ENCODE results near the gene RABGAP1L.
"Not testable (repeated sequence)": the region's sequence is repeated elsewhere in the genome, so short reads cannot be mapped to it uniquely, and the experiment has no call there.

RABGAP1L gene

GRCh38 chr1:174892016-174892415 is 732.7 kb downstream of the RABGAP1L start:
- Histone ChIP-seq H3K36me3 (ENCODE audit: control insufficient read depth, insufficient read depth, low read length) (no peaks in the 10 kb centered on the region), H3K9me3 (ENCODE audit: control insufficient read depth, low read length) (no peaks in the 10 kb centered on the region), H3K4me3 (ENCODE audit: insufficient read depth, low read depth, low read length, poor library complexity, severe bottlenecking) (no peak overlapping the region), H3K27ac (ENCODE audit: insufficient read depth, low read length, poor library complexity, severe bottlenecking) (no peak overlapping the region), H3K27me3 (replicated peaks; ENCODE audit: control insufficient read depth, insufficient read depth, low read length, poor library complexity, severe bottlenecking) (no peaks in the 10 kb centered on the region), H3K4me1 (ENCODE audit: control insufficient read depth, insufficient read depth, low read length, poor library complexity, severe bottlenecking) (no peaks in the 10 kb centered on the region)
- DNase-seq: no peak

DNA sequence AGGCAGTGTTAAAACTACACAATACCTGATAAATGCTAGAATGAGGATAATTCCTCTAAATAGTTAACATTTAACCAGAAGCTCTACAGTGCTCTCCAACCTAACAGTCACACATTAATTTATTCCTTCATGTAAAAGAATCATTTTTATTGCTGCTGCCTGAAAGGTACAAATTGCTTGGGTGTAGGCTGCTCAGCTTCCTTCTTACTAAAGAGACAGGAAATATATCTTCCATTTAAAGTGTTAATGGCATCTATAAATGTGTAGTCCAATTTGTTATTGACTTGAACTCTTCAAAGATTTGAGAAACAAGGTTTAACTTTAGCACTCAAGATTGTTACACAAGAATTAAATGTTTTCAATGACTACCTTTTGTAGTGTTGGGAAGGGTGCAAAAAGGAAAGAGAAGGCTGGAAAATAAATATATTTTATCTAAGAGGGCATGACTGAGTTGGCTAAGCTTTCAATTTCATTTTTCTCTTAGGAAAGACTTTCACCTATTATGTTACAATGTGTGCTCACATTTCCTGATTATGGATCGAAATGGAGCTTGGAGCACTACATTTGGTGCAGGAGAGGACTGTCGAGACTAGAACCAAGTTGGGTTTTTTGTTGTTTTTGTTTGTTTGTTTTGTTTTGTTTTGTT is 734.9 kb downstream of the RABGAP1L start:
- Histone ChIP-seq H3K4me1 (ENCODE audit: control insufficient read depth, insufficient read depth, low read length, poor library complexity, severe bottlenecking) (no peaks in the 10 kb centered on the region), H3K36me3 (ENCODE audit: control insufficient read depth, insufficient read depth, low read length) (no peaks in the 10 kb centered on the region), H3K27ac (ENCODE audit: insufficient read depth, low read length, poor library complexity, severe bottlenecking) (no peak overlapping the region), H3K27me3 (replicated peaks; ENCODE audit: control insufficient read depth, insufficient read depth, low read length, poor library complexity, severe bottlenecking) (no peaks in the 10 kb centered on the region), H3K4me3 (ENCODE audit: insufficient read depth, low read depth, low read length, poor library complexity, severe bottlenecking) (no peak overlapping the region), H3K9me3 (ENCODE audit: control insufficient read depth, low read length) (no peaks in the 10 kb centered on the region)
- DNase-seq: no peak

GRCh38 chr1:174895610-174896009 is 736.3 kb downstream of the RABGAP1L start:
- H3K36me3 ChIP-seq (ENCODE audit: control insufficient read depth, insufficient read depth, low read length): not testable (repeated sequence)

DNA sequence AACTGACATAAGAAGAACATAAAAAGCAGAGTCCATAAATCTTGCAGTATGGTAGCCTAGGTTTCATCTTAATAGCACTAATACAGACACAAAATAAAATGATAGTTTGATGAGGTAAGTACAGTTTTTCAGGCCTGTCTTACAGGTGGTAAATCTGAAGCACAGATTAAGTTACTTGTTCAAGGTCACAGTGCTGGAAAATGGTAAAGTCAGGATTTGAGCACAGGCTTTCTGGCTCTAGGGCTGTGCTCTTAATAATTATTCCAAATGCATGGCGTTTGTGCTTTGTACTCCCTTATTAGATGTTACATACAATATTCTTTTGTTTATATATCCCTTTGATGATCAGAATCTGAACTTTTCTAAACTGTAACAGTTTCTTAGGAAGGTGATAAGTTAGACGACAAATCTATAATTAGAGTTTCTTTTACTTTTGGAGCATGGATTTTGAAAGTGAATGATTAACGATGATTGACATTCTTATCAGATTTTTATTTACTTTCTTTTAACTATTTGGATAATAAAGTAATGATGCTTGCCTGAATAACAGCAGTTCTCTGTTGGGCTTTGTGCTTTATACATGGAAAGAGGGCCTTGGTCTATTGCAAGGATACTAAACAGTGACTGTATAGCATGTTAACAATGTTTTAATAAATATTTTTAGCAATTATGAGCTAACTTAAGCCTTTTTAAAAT is 738.9 kb downstream of the RABGAP1L start:
- Histone ChIP-seq H3K36me3 (ENCODE audit: control insufficient read depth, insufficient read depth, low read length) (no peaks in the 10 kb centered on the region), H3K27ac (ENCODE audit: insufficient read depth, low read length, poor library complexity, severe bottlenecking) (no peak overlapping the region), H3K9me3 (ENCODE audit: control insufficient read depth, low read length) (no peaks in the 10 kb centered on the region), H3K4me3 (ENCODE audit: insufficient read depth, low read depth, low read length, poor library complexity, severe bottlenecking) (no peak overlapping the region), H3K27me3 (replicated peaks; ENCODE audit: control insufficient read depth, insufficient read depth, low read length, poor library complexity, severe bottlenecking) (no peaks in the 10 kb centered on the region), H3K4me1 (ENCODE audit: control insufficient read depth, insufficient read depth, low read length, poor library complexity, severe bottlenecking) (no peaks in the 10 kb centered on the region)
- no peak for DNase-seq

More at GRCh38 chr1:174895610-174896009, 736.3 kb downstream of the RABGAP1L start:
- H3K4me1 ChIP-seq (ENCODE audit: control insufficient read depth, insufficient read depth, low read length, poor library complexity, severe bottlenecking); DNase-seq; H3K4me3 ChIP-seq (ENCODE audit: insufficient read depth, low read depth, low read length, poor library complexity, severe bottlenecking); H3K27ac ChIP-seq (ENCODE audit: insufficient read depth, low read length, poor library complexity, severe bottlenecking); H3K27me3 ChIP-seq (replicated peaks; ENCODE audit: control insufficient read depth, insufficient read depth, low read length, poor library complexity, severe bottlenecking); H3K9me3 ChIP-seq (ENCODE audit: control insufficient read depth, low read length): not testable (repeated sequence)

DNA sequence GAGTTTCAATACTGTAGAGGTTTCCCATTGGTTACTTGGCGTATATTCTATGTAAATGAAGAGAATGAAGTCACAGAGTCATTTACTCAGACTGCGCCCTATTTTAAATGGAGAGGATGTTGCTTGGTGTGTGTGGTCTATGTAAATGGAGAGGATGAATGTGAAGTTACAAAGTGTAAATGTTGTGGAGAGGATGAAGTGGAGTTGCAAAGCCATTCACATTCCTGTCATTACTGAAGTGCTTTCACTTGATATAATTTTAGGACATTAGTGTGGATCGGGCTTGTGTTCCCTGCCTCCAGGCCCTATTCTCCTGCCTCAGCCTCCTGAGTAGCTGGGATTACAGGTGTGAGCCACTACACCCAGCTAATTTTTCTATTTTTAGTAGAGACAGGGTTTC is 741.0 kb downstream of the RABGAP1L start:
- DNase-seq: no peak
- H3K4me3 ChIP-seq (ENCODE audit: insufficient read depth, low read depth, low read length, poor library complexity, severe bottlenecking): no peak overlapping the region
- no peaks in the 10 kb centered on the region for H3K9me3 ChIP-seq (ENCODE audit: control insufficient read depth, low read length)
- no peaks in the 10 kb centered on the region for H3K36me3 ChIP-seq (ENCODE audit: control insufficient read depth, insufficient read depth, low read length)
- H3K27me3 ChIP-seq (replicated peaks; ENCODE audit: control insufficient read depth, insufficient read depth, low read length, poor library complexity, severe bottlenecking): no peaks in the 10 kb centered on the region
- no peaks in the 10 kb centered on the region for H3K4me1 ChIP-seq (ENCODE audit: control insufficient read depth, insufficient read depth, low read length, poor library complexity, severe bottlenecking)
- no peak overlapping the region for H3K27ac ChIP-seq (ENCODE audit: insufficient read depth, low read length, poor library complexity, severe bottlenecking)

DNA sequence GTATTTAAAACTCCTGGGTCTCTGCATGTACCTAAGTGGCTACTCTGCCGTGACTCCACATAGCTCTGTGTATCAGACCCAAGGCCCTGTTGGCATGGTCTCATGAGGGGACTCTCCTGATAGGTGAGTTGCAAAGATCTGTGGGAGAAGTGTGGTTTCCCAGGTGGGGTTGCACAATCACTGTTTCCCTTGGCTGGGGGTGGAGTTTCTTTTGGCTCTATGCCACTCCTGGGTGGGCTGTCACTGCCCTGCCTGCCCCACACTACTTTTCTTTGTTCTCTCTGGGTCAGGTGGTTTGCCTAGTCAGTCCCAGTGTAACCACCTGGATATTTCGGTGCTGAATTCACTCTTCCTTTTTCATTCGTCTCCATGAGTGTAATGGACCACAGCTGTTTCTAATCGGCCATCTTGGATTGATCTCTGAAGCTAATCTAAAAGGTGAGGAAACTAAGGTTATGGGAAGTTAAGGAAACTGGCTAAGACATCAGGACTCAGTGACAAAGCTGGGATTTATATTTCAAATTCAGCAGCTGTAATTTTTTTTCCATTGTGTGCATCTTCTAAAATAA is 743.3 kb downstream of the RABGAP1L start:
- no peaks in the 10 kb centered on the region for H3K4me1 ChIP-seq (ENCODE audit: control insufficient read depth, insufficient read depth, low read length, poor library complexity, severe bottlenecking)
- no peaks in the 10 kb centered on the region for H3K36me3 ChIP-seq (ENCODE audit: control insufficient read depth, insufficient read depth, low read length)
- H3K27me3 ChIP-seq (replicated peaks; ENCODE audit: control insufficient read depth, insufficient read depth, low read length, poor library complexity, severe bottlenecking): no peaks in the 10 kb centered on the region
- H3K4me3 ChIP-seq (ENCODE audit: insufficient read depth, low read depth, low read length, poor library complexity, severe bottlenecking): no peak overlapping the region
- H3K27ac ChIP-seq (ENCODE audit: insufficient read depth, low read length, poor library complexity, severe bottlenecking): no peak overlapping the region
- H3K9me3 ChIP-seq (ENCODE audit: control insufficient read depth, low read length): no peaks in the 10 kb centered on the region
- no peak for DNase-seq

DNA sequence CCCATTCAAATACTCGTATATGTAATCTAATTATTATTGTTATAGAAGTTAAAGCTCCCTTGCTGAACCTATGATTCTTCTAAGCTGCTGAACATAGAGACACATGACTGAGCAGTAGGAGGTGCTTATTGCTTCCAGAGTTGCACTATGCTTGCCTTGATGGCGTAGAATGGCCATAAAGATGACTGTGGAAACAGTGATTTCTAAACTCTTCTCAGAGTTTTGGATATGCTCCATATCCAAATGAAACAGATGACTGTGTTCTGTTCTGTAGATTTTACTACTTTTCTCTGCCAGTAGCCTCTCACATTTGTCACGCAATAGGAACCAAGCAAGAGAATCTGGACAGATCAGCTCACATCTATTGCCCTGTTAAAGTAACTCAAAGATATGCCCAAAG is 752.3 kb downstream of the RABGAP1L start:
- H3K9me3 ChIP-seq (ENCODE audit: control insufficient read depth, low read length): no peaks in the 10 kb centered on the region
- no peak overlapping the region for H3K27ac ChIP-seq (ENCODE audit: insufficient read depth, low read length, poor library complexity, severe bottlenecking)
- no peaks in the 10 kb centered on the region for H3K4me1 ChIP-seq (ENCODE audit: control insufficient read depth, insufficient read depth, low read length, poor library complexity, severe bottlenecking)
- no peak overlapping the region for H3K4me3 ChIP-seq (ENCODE audit: insufficient read depth, low read depth, low read length, poor library complexity, severe bottlenecking)
- H3K36me3 ChIP-seq (ENCODE audit: control insufficient read depth, insufficient read depth, low read length): no peaks in the 10 kb centered on the region
- no peaks in the 10 kb centered on the region for H3K27me3 ChIP-seq (replicated peaks; ENCODE audit: control insufficient read depth, insufficient read depth, low read length, poor library complexity, severe bottlenecking)
- DNase-seq: no peak

DNA sequence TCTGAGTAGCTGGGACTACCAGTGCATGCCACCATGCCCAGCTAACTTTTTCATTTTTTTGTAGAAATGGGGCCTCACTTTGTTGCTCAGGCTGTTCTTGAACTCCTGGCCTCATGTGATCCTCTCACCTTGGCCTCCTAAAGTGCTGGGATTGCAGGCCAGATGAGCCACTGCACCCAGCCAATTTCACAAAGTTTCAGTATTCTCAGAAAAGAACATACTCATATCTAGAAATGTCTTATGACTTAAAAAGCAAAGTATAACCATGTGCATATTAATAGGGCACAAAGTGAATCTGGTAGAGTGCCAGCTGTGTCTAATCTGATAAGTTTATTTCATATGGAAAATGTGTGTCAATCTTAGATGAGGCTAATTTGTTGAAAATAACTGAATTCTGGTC is 752.9 kb downstream of the RABGAP1L start:
- Histone ChIP-seq H3K27ac (ENCODE audit: insufficient read depth, low read length, poor library complexity, severe bottlenecking) (no peak overlapping the region), H3K27me3 (replicated peaks; ENCODE audit: control insufficient read depth, insufficient read depth, low read length, poor library complexity, severe bottlenecking) (no peaks in the 10 kb centered on the region), H3K4me1 (ENCODE audit: control insufficient read depth, insufficient read depth, low read length, poor library complexity, severe bottlenecking) (no peaks in the 10 kb centered on the region), H3K9me3 (ENCODE audit: control insufficient read depth, low read length) (no peaks in the 10 kb centered on the region), H3K36me3 (ENCODE audit: control insufficient read depth, insufficient read depth, low read length) (no peaks in the 10 kb centered on the region), H3K4me3 (ENCODE audit: insufficient read depth, low read depth, low read length, poor library complexity, severe bottlenecking) (no peak overlapping the region)
- DNase-seq: no peak

DNA sequence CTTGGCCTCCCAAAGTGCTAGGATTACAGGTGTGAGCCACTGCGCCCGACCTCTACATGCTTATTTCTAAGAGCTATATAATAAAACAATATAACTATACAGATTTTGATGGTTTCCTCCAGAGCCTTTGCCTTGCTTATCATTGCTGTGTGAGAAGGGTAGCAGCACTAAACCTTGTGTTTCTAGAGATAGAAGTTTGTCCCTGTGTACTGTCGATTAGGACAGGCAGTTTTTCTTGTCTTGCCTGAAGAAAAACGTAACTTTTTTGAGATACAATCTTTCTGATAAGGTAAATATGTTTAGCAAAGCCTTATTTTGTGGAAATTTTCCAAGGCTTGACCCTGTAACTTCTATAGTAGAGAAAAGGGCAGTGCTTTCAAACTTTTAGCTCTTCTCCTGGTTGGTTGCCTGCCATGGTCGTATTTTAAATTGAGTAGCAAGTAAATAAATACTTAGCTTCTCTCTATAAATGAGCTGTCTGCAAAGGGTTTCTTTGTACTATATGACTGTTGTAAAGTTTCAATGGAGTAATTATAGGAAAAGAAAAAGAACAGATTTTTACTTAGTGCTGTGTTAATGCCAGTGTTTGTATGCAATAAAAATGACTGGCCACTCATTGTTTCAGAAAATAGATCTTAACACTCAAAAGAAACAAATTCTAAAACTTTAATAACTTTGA is 754.0 kb downstream of the RABGAP1L start:
- Histone ChIP-seq H3K4me3 (ENCODE audit: insufficient read depth, low read depth, low read length, poor library complexity, severe bottlenecking) (no peak overlapping the region), H3K4me1 (ENCODE audit: control insufficient read depth, insufficient read depth, low read length, poor library complexity, severe bottlenecking) (no peaks in the 10 kb centered on the region), H3K27ac (ENCODE audit: insufficient read depth, low read length, poor library complexity, severe bottlenecking) (no peak overlapping the region), H3K9me3 (ENCODE audit: control insufficient read depth, low read length) (no peaks in the 10 kb centered on the region), H3K36me3 (ENCODE audit: control insufficient read depth, insufficient read depth, low read length) (no peaks in the 10 kb centered on the region), H3K27me3 (replicated peaks; ENCODE audit: control insufficient read depth, insufficient read depth, low read length, poor library complexity, severe bottlenecking) (no peaks in the 10 kb centered on the region)
- no peak for DNase-seq

GRCh38 chr1:174914991-174915390 is 755.7 kb downstream of the RABGAP1L start:
- no peak for DNase-seq
- no peaks in the 10 kb centered on the region for H3K27me3 ChIP-seq (replicated peaks; ENCODE audit: control insufficient read depth, insufficient read depth, low read length, poor library complexity, severe bottlenecking)

More at GRCh38 chr1:174914991-174915390, 755.7 kb downstream of the RABGAP1L start:
- no peaks in the 10 kb centered on the region for H3K36me3 ChIP-seq (ENCODE audit: control insufficient read depth, insufficient read depth, low read length)
- H3K9me3 ChIP-seq (ENCODE audit: control insufficient read depth, low read length): no peaks in the 10 kb centered on the region
- no peak overlapping the region for H3K4me3 ChIP-seq (ENCODE audit: insufficient read depth, low read depth, low read length, poor library complexity, severe bottlenecking)
- no peak overlapping the region for H3K27ac ChIP-seq (ENCODE audit: insufficient read depth, low read length, poor library complexity, severe bottlenecking)
- H3K4me1 ChIP-seq (ENCODE audit: control insufficient read depth, insufficient read depth, low read length, poor library complexity, severe bottlenecking): no peaks in the 10 kb centered on the region

All from effector memory CD4-positive, alpha-beta T cell (primary cell).